ENCODE results near the gene COBL. TPM values are rescaled to one million over a fixed set of nuclear protein-coding genes. Genes with fewer than 3 reads are reported as not detected.
A peak's percentile ranks its signal among the peaks of the same experiment; 100 is the strongest.

COBL gene
- total RNA-seq, 1 experiment from 2014 or later = 52.3 TPM

- peak overlapping the region in 1 of 3 experiments; percentile 76; a peak in 1 of 7 replicates for H3K27ac Mint-ChIP-seq
- H3K14ac ChIP-seq (ENCODE audit: insufficient read depth, low read length) = no peak overlapping the region
Measured at GRCh38 chr7:51234139-51234538, 82.5 kb downstream of the COBL start.

More at GRCh38 chr7:51234139-51234538, 82.5 kb downstream of the COBL start:
- DNase-seq = peak; percentile 26
- no peak overlapping the region for H2BK15ac ChIP-seq (ENCODE audit: low read depth, low read length)
- no peaks in the 10 kb centered on the region for H3K9me3 Mint-ChIP-seq
- H3K27me3 Mint-ChIP-seq (ENCODE audit: low read depth) = peaks cover 2% of the 10 kb centered on the region; the same call in 1 of the 2 replicates
- WGBS (ENCODE audit: extremely low coverage, insufficient read length, low lambda C conversion rate) = no CpG with 5 or more reads among the region's 13 CpGs
- H3T11ph ChIP-seq (ENCODE audit: low read length) = no peak overlapping the region
- H3K4me2 ChIP-seq (ENCODE audit: insufficient read depth, insufficient read length, low read length) = no peak overlapping the region
- H4K8ac ChIP-seq (replicated peaks; ENCODE audit: insufficient read length, low read depth, low read length) = no peak overlapping the region
- no peak overlapping the region for H3K56ac ChIP-seq (ENCODE audit: insufficient read length, low read depth, low read length)
- no peak overlapping the region for H2BK20ac ChIP-seq (ENCODE audit: low read depth, low read length, poor library complexity, severe bottlenecking)
- H2AK5ac ChIP-seq (ENCODE audit: insufficient read length, low read length) = no peak overlapping the region
- H3K4me1 ChIP-seq (ENCODE audit: insufficient read depth, low read length) = peaks cover 2% of the 10 kb centered on the region; the same call in 1 of the 2 replicates
- H3K4me3 Mint-ChIP-seq = no peak overlapping the region
- no peaks in the 10 kb centered on the region for H3K79me2 ChIP-seq (ENCODE audit: insufficient read depth, low read length)
- no peak overlapping the region for H2BK5ac ChIP-seq (ENCODE audit: insufficient read length, low read length)
- no peak overlapping the region for H2BK120ac ChIP-seq (ENCODE audit: low read depth, low read length, poor library complexity, severe bottlenecking)
- peaks cover 61 to 66% of the 10 kb centered on the region in 2 experiments for H3K4me1 Mint-ChIP-seq
- H2BK12ac ChIP-seq (ENCODE audit: insufficient read length, low read depth, low read length) = no peak overlapping the region
- no peak overlapping the region for H3K27ac ChIP-seq (ENCODE audit: insufficient read length, low read depth, low read length)
- H4K5ac ChIP-seq (ENCODE audit: insufficient read length, low read depth, low read length) = no peak overlapping the region
- H3K79me1 ChIP-seq (ENCODE audit: insufficient read depth, low read depth, low read length, poor library complexity, severe bottlenecking) = peaks cover 3% of the 10 kb centered on the region
- H3K36me3 Mint-ChIP-seq (ENCODE audit: insufficient read depth in 1 of 3, low read depth in 3 of 3) = no peaks in the 10 kb centered on the region
- no peak overlapping the region for H3K23ac ChIP-seq (ENCODE audit: insufficient read length, low read depth, low read length)
- no peak overlapping the region for H2AFZ ChIP-seq (ENCODE audit: low read length)
- no peak overlapping the region for H3K4ac ChIP-seq (ENCODE audit: low read depth, low read length)
- H3K9me3 ChIP-seq (ENCODE audit: control insufficient read depth, low read depth, low read length) = no peaks in the 10 kb centered on the region
- H4K20me1 ChIP-seq (ENCODE audit: control insufficient read depth, insufficient read depth, insufficient read length) = peaks cover 5% of the 10 kb centered on the region
- H3K9ac ChIP-seq (ENCODE audit: extremely low read depth, insufficient read length, low read length) = no peak overlapping the region
- H4K91ac ChIP-seq (ENCODE audit: insufficient read length, low read depth, low read length) = no peak overlapping the region
- H3K27me3 ChIP-seq (ENCODE audit: insufficient read depth, low read length) = no peaks in the 10 kb centered on the region
- H3K23me2 ChIP-seq (ENCODE audit: insufficient read length, low read depth, low read length, poor library complexity, severe bottlenecking) = no peaks in the 10 kb centered on the region
- no peak overlapping the region for H3K18ac ChIP-seq (ENCODE audit: insufficient read length, low read depth, low read length)
- no peak for TF ChIP-seq CTCF (conservative IDR thresholded peaks at IDR 0.05)

Measured in H9 (cell line).